Nephron progenitor cell (in vitro differentiated cells): ENCODE data around the gene METTL5.
"Not testable (repeated sequence)": the region's sequence is repeated elsewhere in the genome, so short reads cannot be mapped to it uniquely, and the experiment has no call there.

ENCODE experiments used
- DNase-seq: peaks from one replicate; pipeline ENCODE4 v3.0.0; 2021
- H3K27ac Mint-ChIP-seq: 2 replicates; pipeline ENCODE4 v1.8.0; 2021; ENCODE audit warnings: mild to moderate bottlenecking, moderate library complexity, mixed read lengths
- H3K27me3 Mint-ChIP-seq: 2 replicates; pipeline ENCODE4 v1.8.0; 2021; ENCODE audit warnings: mild to moderate bottlenecking, low read depth, mixed read lengths; ENCODE audit not compliant: poor library complexity
- H3K36me3 Mint-ChIP-seq: 2 replicates; pipeline ENCODE4 v1.8.0; 2021; ENCODE audit warnings: low read depth, mixed read lengths
- H3K4me1 Mint-ChIP-seq: 2 replicates; pipeline ENCODE4 v1.8.0; 2021; ENCODE audit warnings: mixed read lengths
- H3K4me3 Mint-ChIP-seq: 2 replicates; pipeline ENCODE4 v1.8.0; 2021; ENCODE audit warnings: mild to moderate bottlenecking, moderate library complexity, mixed read lengths
- H3K9me3 Mint-ChIP-seq: 2 replicates; pipeline ENCODE4 v1.8.0; 2021; ENCODE audit warnings: mild to moderate bottlenecking, moderate library complexity, mixed read lengths
- TF ChIP-seq, protein P1 (sequence below): fragments of 200-600 bp; sonication (generic); IDR thresholded peaks from 2 replicates; pipeline ENCODE4 v1.5.0; 2021; ENCODE audit warnings: antibody characterized with exemption

METTL5 gene

DNA sequence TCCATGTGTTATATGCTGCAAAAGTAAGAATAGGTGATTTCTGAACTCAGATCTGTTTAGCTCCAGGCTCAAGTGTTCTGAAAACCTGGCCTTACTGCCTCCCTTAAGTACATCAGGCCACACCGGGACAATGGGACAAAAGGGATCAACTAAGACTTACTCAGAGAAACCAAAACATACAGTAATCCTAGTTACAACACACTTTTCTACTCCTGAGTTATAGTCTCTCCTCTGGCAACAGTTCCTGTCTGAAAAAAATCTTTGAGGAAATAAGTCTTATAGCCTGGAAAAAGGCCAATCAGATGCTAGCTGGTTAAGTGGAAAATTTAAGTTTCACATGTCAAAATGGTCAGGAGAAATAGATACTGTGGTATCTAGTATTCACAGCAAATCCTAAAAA lies 5.6 kb downstream of the METTL5 start:
- Mint-ChIP-seq H3K36me3 (peaks cover 75% of the 10 kb centered on the region), H3K9me3 (peaks cover 22% of the 10 kb centered on the region), H3K27me3 (no peaks in the 10 kb centered on the region), H3K4me1 (peaks cover 24% of the 10 kb centered on the region), H3K4me3 (no peak overlapping the region), H3K27ac (peak overlapping the region; percentile 20)
- DNase-seq: no peak
- TF ChIP-seq, protein P1, sequence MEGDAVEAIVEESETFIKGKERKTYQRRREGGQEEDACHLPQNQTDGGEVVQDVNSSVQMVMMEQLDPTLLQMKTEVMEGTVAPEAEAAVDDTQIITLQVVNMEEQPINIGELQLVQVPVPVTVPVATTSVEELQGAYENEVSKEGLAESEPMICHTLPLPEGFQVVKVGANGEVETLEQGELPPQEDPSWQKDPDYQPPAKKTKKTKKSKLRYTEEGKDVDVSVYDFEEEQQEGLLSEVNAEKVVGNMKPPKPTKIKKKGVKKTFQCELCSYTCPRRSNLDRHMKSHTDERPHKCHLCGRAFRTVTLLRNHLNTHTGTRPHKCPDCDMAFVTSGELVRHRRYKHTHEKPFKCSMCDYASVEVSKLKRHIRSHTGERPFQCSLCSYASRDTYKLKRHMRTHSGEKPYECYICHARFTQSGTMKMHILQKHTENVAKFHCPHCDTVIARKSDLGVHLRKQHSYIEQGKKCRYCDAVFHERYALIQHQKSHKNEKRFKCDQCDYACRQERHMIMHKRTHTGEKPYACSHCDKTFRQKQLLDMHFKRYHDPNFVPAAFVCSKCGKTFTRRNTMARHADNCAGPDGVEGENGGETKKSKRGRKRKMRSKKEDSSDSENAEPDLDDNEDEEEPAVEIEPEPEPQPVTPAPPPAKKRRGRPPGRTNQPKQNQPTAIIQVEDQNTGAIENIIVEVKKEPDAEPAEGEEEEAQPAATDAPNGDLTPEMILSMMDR: no peak

DNA sequence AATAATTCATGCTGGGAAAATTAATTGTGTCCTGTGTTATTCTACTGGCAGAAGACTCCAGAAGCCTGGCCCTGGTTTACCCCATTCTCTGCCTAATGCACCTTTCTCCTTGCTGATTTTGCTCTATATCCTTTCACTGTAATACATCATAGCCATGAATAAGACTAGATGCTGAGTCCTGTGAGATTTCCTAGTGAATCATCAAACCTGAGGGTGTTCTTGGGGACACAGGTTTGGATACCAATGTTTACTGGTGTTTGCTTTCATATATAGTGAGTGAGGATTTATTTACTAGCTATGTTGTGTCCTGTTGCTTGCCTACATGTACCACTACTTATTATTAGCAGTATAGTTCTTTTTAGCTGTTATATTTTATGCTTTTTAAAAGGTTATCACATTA lies 6.5 kb downstream of the METTL5 start:
- peaks cover 22% of the 10 kb centered on the region for H3K9me3 Mint-ChIP-seq
- TF ChIP-seq, protein P1: no peak
- no peak overlapping the region for H3K4me3 Mint-ChIP-seq
- peaks cover 84% of the 10 kb centered on the region for H3K36me3 Mint-ChIP-seq
- peaks cover 15% of the 10 kb centered on the region for H3K4me1 Mint-ChIP-seq
- H3K27me3 Mint-ChIP-seq: no peaks in the 10 kb centered on the region
- no peak overlapping the region for H3K27ac Mint-ChIP-seq
- no peak for DNase-seq

DNA sequence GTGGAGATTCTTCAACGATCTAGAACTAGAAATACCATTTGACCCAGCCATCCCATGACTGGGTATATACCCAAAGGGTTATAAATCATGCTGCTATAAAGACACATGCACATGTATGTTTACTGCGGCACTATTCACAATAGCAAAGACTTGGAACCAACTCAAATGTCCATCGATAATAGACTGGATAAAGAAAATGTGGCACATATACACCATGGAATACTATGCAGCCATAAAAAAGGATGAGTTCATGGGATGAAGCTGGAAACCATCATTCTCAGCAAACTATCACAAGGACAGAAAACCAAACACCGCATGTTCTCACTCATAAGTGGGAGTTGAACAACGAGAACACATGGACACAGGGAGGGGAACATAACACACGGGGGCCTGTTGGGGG lies 7.3 kb downstream of the METTL5 start:
- not testable (repeated sequence) for H3K27me3 Mint-ChIP-seq, H3K4me3 Mint-ChIP-seq, DNase-seq, H3K27ac Mint-ChIP-seq, H3K4me1 Mint-ChIP-seq
- peaks cover 87% of the 10 kb centered on the region for H3K36me3 Mint-ChIP-seq
- H3K9me3 Mint-ChIP-seq: peaks cover 22% of the 10 kb centered on the region

DNA sequence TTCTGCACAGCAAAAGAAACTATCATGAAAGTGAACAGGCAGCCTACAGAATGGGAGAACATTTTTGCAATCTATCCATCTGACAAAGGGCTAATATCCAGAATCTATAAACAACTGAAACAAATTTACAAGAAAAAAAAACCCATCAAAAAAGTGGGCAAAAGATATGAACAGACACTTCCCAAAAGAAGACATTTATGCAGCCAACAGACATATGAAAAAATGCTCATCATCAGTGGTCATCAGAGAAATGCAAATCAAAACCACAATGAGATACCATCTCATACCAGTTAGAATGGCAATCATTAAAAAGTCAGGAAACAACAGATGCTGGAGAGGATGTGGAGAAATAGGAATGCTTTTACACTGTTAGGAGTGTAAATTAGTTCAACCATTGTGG lies 7.7 kb downstream of the METTL5 start:
- not testable (repeated sequence) for DNase-seq, H3K4me3 Mint-ChIP-seq, H3K27ac Mint-ChIP-seq, H3K4me1 Mint-ChIP-seq, H3K27me3 Mint-ChIP-seq
- peaks cover 90% of the 10 kb centered on the region for H3K36me3 Mint-ChIP-seq
- H3K9me3 Mint-ChIP-seq: peaks cover 22% of the 10 kb centered on the region

DNA sequence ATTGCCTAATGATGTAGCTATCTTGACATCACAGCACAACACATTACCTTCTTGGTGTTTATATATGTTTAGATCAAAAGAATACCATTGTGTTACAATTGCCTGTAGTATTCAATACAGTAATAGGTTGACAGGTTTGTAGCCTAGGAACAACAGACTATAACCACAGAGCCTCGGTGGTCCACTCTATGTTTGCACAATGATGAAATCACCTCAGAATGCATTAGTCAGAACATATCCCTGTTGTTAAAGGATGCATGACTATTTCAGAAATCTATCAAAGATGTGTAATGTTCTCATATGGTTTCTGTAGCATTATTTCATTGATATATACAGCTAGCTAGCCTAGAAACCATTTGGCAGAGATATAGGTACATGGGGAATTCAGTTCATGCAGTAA lies 8.9 kb downstream of the METTL5 start:
- Mint-ChIP-seq H3K4me3 (no peak overlapping the region), H3K9me3 (peaks cover 22% of the 10 kb centered on the region), H3K36me3 (peaks cover 90% of the 10 kb centered on the region), H3K27ac (no peak overlapping the region), H3K4me1 (no peaks in the 10 kb centered on the region), H3K27me3 (no peaks in the 10 kb centered on the region)
- TF ChIP-seq, protein P1: no peak
- no peak for DNase-seq

DNA sequence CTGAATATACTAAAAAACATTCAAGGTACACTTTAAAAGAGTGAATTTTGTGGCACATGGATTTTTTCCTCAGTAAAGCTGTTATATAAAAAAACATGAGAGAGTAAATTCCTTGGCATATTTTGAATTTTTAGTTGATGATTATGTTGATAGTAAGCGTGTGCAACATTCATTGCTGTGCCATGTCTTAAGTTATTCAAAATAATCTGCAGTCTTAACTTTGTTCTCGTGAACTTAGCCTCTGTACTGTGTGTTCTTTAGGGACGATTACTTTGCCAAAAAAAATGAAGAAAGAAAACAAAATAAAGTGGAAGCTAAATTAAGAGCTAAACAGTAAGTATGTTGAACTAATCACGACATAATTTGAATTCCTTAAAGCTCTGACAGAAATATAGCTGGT lies 16.5 kb downstream of the METTL5 start:
- H3K9me3 Mint-ChIP-seq: no peaks in the 10 kb centered on the region
- peaks cover 80% of the 10 kb centered on the region for H3K36me3 Mint-ChIP-seq
- H3K27ac Mint-ChIP-seq: no peak overlapping the region
- H3K4me3 Mint-ChIP-seq: no peak overlapping the region
- no peaks in the 10 kb centered on the region for H3K27me3 Mint-ChIP-seq
- no peak for DNase-seq
- no peaks in the 10 kb centered on the region for H3K4me1 Mint-ChIP-seq
- TF ChIP-seq, protein P1: no peak

DNA sequence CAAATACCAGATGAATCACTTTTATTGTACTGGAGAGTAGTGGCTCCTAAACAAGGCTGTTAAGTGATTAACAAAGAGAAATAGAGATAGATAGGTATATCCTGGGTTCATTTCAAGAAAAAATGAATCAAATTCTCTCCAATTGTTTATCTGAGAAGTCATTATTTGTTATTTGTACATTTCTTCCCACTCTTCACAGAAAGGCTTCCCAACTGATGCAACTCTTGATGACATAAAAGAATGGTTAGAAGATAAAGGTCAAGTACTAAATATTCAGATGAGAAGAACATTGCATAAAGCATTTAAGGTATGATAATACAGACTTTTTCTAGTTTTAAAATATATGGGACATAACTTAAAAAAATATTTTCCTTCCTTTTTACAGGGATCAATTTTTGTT lies 18.1 kb downstream of the METTL5 start:
- Mint-ChIP-seq H3K36me3 (peaks cover 79% of the 10 kb centered on the region), H3K4me1 (peaks cover 14% of the 10 kb centered on the region), H3K4me3 (no peak overlapping the region), H3K27ac (no peak overlapping the region), H3K27me3 (no peaks in the 10 kb centered on the region), H3K9me3 (no peaks in the 10 kb centered on the region)
- TF ChIP-seq, protein P1: no peak
- no peak for DNase-seq
